Thymus (tissue), 11 donors: ENCODE measurements around the gene ETV6. TPM values are rescaled to one million over a fixed set of nuclear protein-coding genes. Genes with fewer than 3 reads are reported as not detected.
A peak's percentile ranks its signal among the peaks of the same experiment; 100 is the strongest.

Source experiments
- DNase-seq, 9 donors: peaks; one replicate each; pipeline ENCODE4 v3.0.0-alpha.2; 2013; ENCODE audit warnings: low spot score in 9 of 9, low read depth in 6 of 9, missing footprints in 1 of 9
- H3K27ac ChIP-seq, 2 donors: one replicate each; pipeline ENCODE4 v1.5.1; 2013; ENCODE audit warnings: control low read depth in 1 of 2, low read depth in 1 of 2, low read length in 1 of 2, mild to moderate bottlenecking in 1 of 2, moderate library complexity in 1 of 2
- H3K27me3 ChIP-seq, 2 donors: one replicate each; pipeline ENCODE4 v1.5.1; 2013; ENCODE audit warnings: low read length in 1 of 2; ENCODE audit not compliant: control insufficient read depth in 2 of 2, insufficient read depth in 1 of 2
- H3K36me3 ChIP-seq, 2 donors: one replicate each; pipeline ENCODE4 v1.5.1; 2013; ENCODE audit warnings: low read length in 1 of 2, mild to moderate bottlenecking in 1 of 2, moderate library complexity in 1 of 2; ENCODE audit not compliant: control insufficient read depth in 2 of 2, insufficient read depth in 2 of 2
- H3K4me1 ChIP-seq, 2 donors: one replicate each; pipeline ENCODE4 v1.5.1; 2013; ENCODE audit warnings: low read length in 2 of 2; ENCODE audit not compliant: control insufficient read depth in 2 of 2, insufficient read depth in 2 of 2
- H3K4me3 ChIP-seq, 2 donors: one replicate each; pipeline ENCODE4 v1.5.1; 2013; ENCODE audit warnings: low read length in 2 of 2, control low read depth in 1 of 2, mild to moderate bottlenecking in 1 of 2
- H3K9me3 ChIP-seq, 2 donors: one replicate each; pipeline ENCODE4 v1.5.1; 2013; ENCODE audit warnings: low read length in 1 of 2, mild to moderate bottlenecking in 1 of 2; ENCODE audit not compliant: control insufficient read depth in 2 of 2, insufficient read depth in 1 of 2
- WGBS: extraction: QIAGEN DNeasy Blood & Tissue Kit; methylation state at CpG from one replicate; pipeline ENCODE4 v1.1.7; 2013; 5-methylcytosine and 5-hydroxymethylcytosine counted together
- polyA plus RNA-seq: library from polyadenylated mRNA; stranded (reverse); fragments of 200-250 nt; gene quantifications from one replicate; pipeline ENCODE4 v1.2.3, GENCODE V29; 2013
- total RNA-seq: library from RNA; stranded (reverse); fragments of 120-200 nt; gene quantifications from one replicate; pipeline ENCODE4 v1.2.4, GENCODE V29; 2013
- donor health status: healthy.

Gene ETV6
- total and polyA plus RNA-seq, 2 donors: 15.0 to 18.3 TPM

GRCh38 chr12:11820476-11820875, 171.0 kb downstream of the ETV6 start:
- no peak overlapping the region for H3K4me3 ChIP-seq
- WGBS: 99% methylated on average over 3 of the region's 3 CpGs
- no peaks in the 10 kb centered on the region for H3K9me3 ChIP-seq
- H3K27me3 ChIP-seq: no peaks in the 10 kb centered on the region
- H3K27ac ChIP-seq: no peak overlapping the region
- H3K36me3 ChIP-seq: peaks cover 11 to 38% of the 10 kb centered on the region in 2 donors
- no peak for DNase-seq
- H3K4me1 ChIP-seq: peaks cover 27 to 63% of the 10 kb centered on the region in 2 donors

- peaks cover 27 to 71% of the 10 kb centered on the region in 2 donors for H3K4me1 ChIP-seq
- H3K36me3 ChIP-seq: peaks cover 16 to 44% of the 10 kb centered on the region in 2 donors
- peak overlapping the region; percentile 36 to 71 for H3K27ac ChIP-seq
- no peaks in the 10 kb centered on the region for H3K9me3 ChIP-seq
- WGBS: 95% methylated on average over 10 of the region's 10 CpGs
- H3K27me3 ChIP-seq: no peaks in the 10 kb centered on the region
- DNase-seq: no peak
- H3K4me3 ChIP-seq: no peak overlapping the region
Measured at GRCh38 chr12:11821386-11822080, 172.1 kb downstream of the ETV6 start.

GRCh38 chr12:11822081-11822834, 172.8 kb downstream of the ETV6 start:
- WGBS: 73% methylated on average over 15 of the region's 15 CpGs
- no peak overlapping the region for H3K4me3 ChIP-seq
- no peaks in the 10 kb centered on the region for H3K9me3 ChIP-seq
- peak overlapping the region; percentile 56 to 71 for H3K27ac ChIP-seq
- H3K27me3 ChIP-seq: no peaks in the 10 kb centered on the region
- no peak for DNase-seq
- H3K36me3 ChIP-seq: peaks cover 22 to 51% of the 10 kb centered on the region in 2 donors
- H3K4me1 ChIP-seq: peaks cover 27 to 73% of the 10 kb centered on the region in 2 donors

GRCh38 chr12:11823043-11823442, 173.6 kb downstream of the ETV6 start:
- Histone ChIP-seq H3K36me3 (peaks cover 26 to 56% of the 10 kb centered on the region in 2 donors), H3K9me3 (no peaks in the 10 kb centered on the region), H3K27me3 (no peaks in the 10 kb centered on the region), H3K4me3 (no peak overlapping the region), H3K27ac (peak overlapping the region; percentile 71 to 72), H3K4me1 (peaks cover 24 to 72% of the 10 kb centered on the region in 2 donors)
- peak in 1 of 9 donors; percentile 57 for DNase-seq
- 51% methylated on average over 7 of the region's 7 CpGs for WGBS

- Histone ChIP-seq H3K36me3 (peaks cover 27 to 62% of the 10 kb centered on the region in 2 donors), H3K4me1 (peaks cover 23 to 66% of the 10 kb centered on the region in 2 donors), H3K9me3 (no peaks in the 10 kb centered on the region), H3K27ac (peak overlapping the region in 1 of 2 donors; percentile 71), H3K27me3 (no peaks in the 10 kb centered on the region), H3K4me3 (no peak overlapping the region)
- 96% methylated on average over 9 of the region's 9 CpGs for WGBS
- no peak for DNase-seq
Measured at GRCh38 chr12:11823593-11823992, 174.1 kb downstream of the ETV6 start.

GRCh38 chr12:11824069-11824468, 174.6 kb downstream of the ETV6 start:
- H3K4me1 ChIP-seq: peaks cover 19 to 65% of the 10 kb centered on the region in 2 donors
- 97% methylated on average over 7 of the region's 7 CpGs for WGBS
- no peaks in the 10 kb centered on the region for H3K27me3 ChIP-seq
- H3K4me3 ChIP-seq: no peak overlapping the region
- no peaks in the 10 kb centered on the region for H3K9me3 ChIP-seq
- H3K36me3 ChIP-seq: peaks cover 32 to 64% of the 10 kb centered on the region in 2 donors
- peak overlapping the region in 1 of 2 donors; percentile 71 for H3K27ac ChIP-seq
- no peak for DNase-seq

GRCh38 chr12:11824736-11825135, 175.3 kb downstream of the ETV6 start:
- Histone ChIP-seq H3K4me1 (peaks cover 19 to 68% of the 10 kb centered on the region in 2 donors), H3K27me3 (no peaks in the 10 kb centered on the region), H3K27ac (peak overlapping the region in 1 of 2 donors; percentile 5), H3K4me3 (no peak overlapping the region), H3K36me3 (peaks cover 35 to 64% of the 10 kb centered on the region in 2 donors), H3K9me3 (no peaks in the 10 kb centered on the region)
- WGBS: 96% methylated on average over 3 of the region's 3 CpGs
- no peak for DNase-seq

- Histone ChIP-seq H3K36me3 (peaks cover 34 to 64% of the 10 kb centered on the region in 2 donors), H3K4me1 (peaks cover 19 to 73% of the 10 kb centered on the region in 2 donors)
Measured at GRCh38 chr12:11825278-11825677, 175.8 kb downstream of the ETV6 start.

GRCh38 chr12:11826574-11826973, 177.1 kb downstream of the ETV6 start:
- WGBS: 92% methylated on average over 3 of the region's 3 CpGs
- H3K4me1 ChIP-seq: peaks cover 19 to 77% of the 10 kb centered on the region in 2 donors
- no peaks in the 10 kb centered on the region for H3K9me3 ChIP-seq
- peaks cover 35 to 61% of the 10 kb centered on the region in 2 donors for H3K36me3 ChIP-seq
- H3K4me3 ChIP-seq: no peak overlapping the region
- H3K27me3 ChIP-seq: no peaks in the 10 kb centered on the region
- no peak for DNase-seq
- H3K27ac ChIP-seq: no peak overlapping the region

More at GRCh38 chr12:11825278-11825677, 175.8 kb downstream of the ETV6 start:
- H3K4me3 ChIP-seq: no peak overlapping the region
- H3K27me3 ChIP-seq: no peaks in the 10 kb centered on the region
- no peaks in the 10 kb centered on the region for H3K9me3 ChIP-seq
- DNase-seq: peak in 2 of 9 donors; percentile 31 to 54
- WGBS: 19% methylated on average over 7 of the region's 7 CpGs
- peak overlapping the region in 1 of 2 donors; percentile 74 for H3K27ac ChIP-seq
